WTC11 (cell line): ENCODE results near the gene RARB.

Experiments used
- ATF1 ChIP-seq: sonication (generic); formaldehyde crosslinking; IDR thresholded peaks from 2 replicates; pipeline ENCODE4 v1.8.1; 2023; ENCODE audit warnings: mild to moderate bottlenecking, moderate library complexity, missing genetic modification reagents
- ATF3 ChIP-seq: sonication (generic); formaldehyde crosslinking; conservative IDR thresholded peaks from 2 replicates; pipeline ENCODE4 v1.8.1; 2022; ENCODE audit warnings: mild to moderate bottlenecking, missing genetic modification reagents
- CREM ChIP-seq: sonication (generic); formaldehyde crosslinking; IDR thresholded peaks from 2 replicates; pipeline ENCODE4 v1.8.1; 2022; ENCODE audit warnings: mild to moderate bottlenecking, missing genetic modification reagents, moderate library complexity
- CTCF ChIP-seq: fragments of 200-600 bp; IDR thresholded peaks from 2 replicates; pipeline ENCODE4 v1.8.0; 2022; ENCODE audit warnings: antibody characterized with exemption
- ESRRA ChIP-seq: sonication (generic); formaldehyde crosslinking; IDR thresholded peaks from 2 replicates; pipeline ENCODE4 v1.8.1; 2022; ENCODE audit warnings: mild to moderate bottlenecking, missing genetic modification reagents, borderline replicate concordance
- JUN ChIP-seq: sonication (generic); formaldehyde crosslinking; IDR thresholded peaks from 2 replicates; pipeline ENCODE4 v1.8.0; 2023; ENCODE audit warnings: mild to moderate bottlenecking, missing genetic modification reagents
- USF2 ChIP-seq: sonication (generic); formaldehyde crosslinking; IDR thresholded peaks from 2 replicates; pipeline ENCODE4 v1.8.1; 2023; ENCODE audit warnings: mild to moderate bottlenecking, missing genetic modification reagents, moderate library complexity
- ZMAT4 ChIP-seq: fragments of 250-450 bp; sonication (Bioruptor Pico); IDR thresholded peaks from 2 replicates; pipeline ENCODE4 v1.9.0; 2021; ENCODE audit warnings: mild to moderate bottlenecking
- ZNF396 ChIP-seq: fragments of 250-450 bp; sonication (Bioruptor Pico); IDR thresholded peaks from 2 replicates; pipeline ENCODE4 v1.8.0; 2021; ENCODE audit warnings: mild to moderate bottlenecking, moderate library complexity, borderline replicate concordance
- ZNF671 ChIP-seq: fragments of 250-450 bp; sonication (Bioruptor Pico); IDR thresholded peaks from 2 replicates; pipeline ENCODE4 v1.8.0; 2021; ENCODE audit warnings: mild to moderate bottlenecking

GRCh38 chr3:25495726-25496253, 67.7 kb downstream of the RARB start:
- TF ChIP-seq ZNF671 (CRISPR knock-in tag) (no peak), ATF1 (CRISPR knock-in tag) (no peak), CTCF (no peak), JUN (CRISPR knock-in tag) (no peak), ZMAT4 (CRISPR knock-in tag) (no peak), ZNF396 (CRISPR knock-in tag) (no peak), CREM (no peak), ATF3 (CRISPR knock-in tag) (no peak), ESRRA (no peak), USF2 (CRISPR knock-in tag) (no peak)
